ENCODE data around the gene AMBN. TPM values are rescaled to one million over a fixed set of nuclear protein-coding genes. Genes with fewer than 3 reads are reported as not detected.
"Not testable (repeated sequence)": the region's sequence is repeated elsewhere in the genome, so short reads cannot be mapped to it uniquely, and the experiment has no call there.

The AMBN gene
- total RNA-seq, 1 experiment from 2014 or later = not detected

- no peak for DNase-seq (ENCODE audit: low read depth)
Observed at GRCh38 chr4:70608324-70608723, 16.3 kb downstream of the AMBN start.

- no peak for DNase-seq (ENCODE audit: low read depth)
Observed at GRCh38 chr4:70613306-70614183, 21.5 kb downstream of the AMBN start.

GRCh38 chr4:70614184-70614555 is 22.1 kb downstream of the AMBN start:
- DNase-seq (ENCODE audit: low read depth) = no peak

- DNase-seq (ENCODE audit: low read depth) = no peak
Observed at GRCh38 chr4:70619288-70619687, 27.2 kb downstream of the AMBN start.

GRCh38 chr4:70619778-70620177 is 27.7 kb downstream of the AMBN start:
- no peak for DNase-seq (ENCODE audit: low read depth)

GRCh38 chr4:70623323-70623722 is 31.3 kb downstream of the AMBN start:
- no peak for DNase-seq (ENCODE audit: low read depth)

- no peak for DNase-seq (ENCODE audit: low read depth)
Observed at GRCh38 chr4:70624226-70624793, 32.3 kb downstream of the AMBN start.

GRCh38 chr4:70627620-70628019 is 35.6 kb downstream of the AMBN start:
- DNase-seq (ENCODE audit: low read depth) = peak; percentile 11

GRCh38 chr4:70628444-70628843 is 36.4 kb downstream of the AMBN start, which contains the start of gene ENAM:
ENAM (plus strand) TSS chr4:70628744; CDS start chr4:70629501, 757 bp downstream.
- no peak for DNase-seq (ENCODE audit: low read depth)

GRCh38 chr4:70629469-70630090 is 37.5 kb downstream of the AMBN start:
- DNase-seq (ENCODE audit: low read depth) = no peak

- DNase-seq (ENCODE audit: low read depth) = no peak
Observed at GRCh38 chr4:70630162-70630561, 38.1 kb downstream of the AMBN start.

- DNase-seq (ENCODE audit: low read depth) = peak; percentile 58
Observed at GRCh38 chr4:70632028-70632427, 40.0 kb downstream of the AMBN start.

- no peak for DNase-seq (ENCODE audit: low read depth)
Observed at GRCh38 chr4:70634482-70634881, 42.4 kb downstream of the AMBN start.

GRCh38 chr4:70637239-70637913 is 45.3 kb downstream of the AMBN start:
- DNase-seq (ENCODE audit: low read depth) = peak; percentile 17

GRCh38 chr4:70640192-70640591 is 48.1 kb downstream of the AMBN start:
- no peak for DNase-seq (ENCODE audit: low read depth)

- not testable (repeated sequence) for DNase-seq (ENCODE audit: low read depth)
Observed at GRCh38 chr4:70650741-70651140, 58.7 kb downstream of the AMBN start.

GRCh38 chr4:70651864-70652506 is 59.9 kb downstream of the AMBN start:
- DNase-seq (ENCODE audit: low read depth) = peak; percentile 26

- no peak for DNase-seq (ENCODE audit: low read depth)
Observed at GRCh38 chr4:70654605-70655011, 62.6 kb downstream of the AMBN start.

All from LHCN-M2 (cell line).